ENCODE results near the gene TAF5L. TPM values are rescaled to one million over a fixed set of nuclear protein-coding genes. Genes with fewer than 3 reads are reported as not detected.

Gene TAF5L
- total RNA-seq = 10 to 100 TPM; 25.7 to 27.0 TPM
- long read RNA-seq, donor 1, full-length matches to known transcripts = 1 of 5 reads
- long read RNA-seq, donor 1, partial matches to known transcripts = 0 of 5 reads
- long read RNA-seq, donor 1, other reads (novel, unspliced or antisense) = 4 of 5 reads
- long read RNA-seq, donor 2, partial matches to known transcripts = 0 of 1 reads
- long read RNA-seq, donor 2, other reads (novel, unspliced or antisense) = 0 of 1 reads

GRCh38 chr1:229625915-229626831, at the start of gene TAF5L, which contains the start of gene URB2:
TAF5L (minus strand) TSS chr1:229626122; CDS start chr1:229614482, 11,640 bp downstream.
URB2 (plus strand) TSS chr1:229626247; CDS start chr1:229627634, 1,387 bp downstream.
- peak; percentile 95 for DNase-seq (ENCODE audit: low spot score)
- intact Hi-C loops (cut with DNase I) = loop anchor here in 1 of 2 donors (5.0 kb wide), 1 partner anchor 69 kb away; the partner anchor contains the start of gene ABCB10

- DNase-seq (ENCODE audit: low spot score) = no peak
- intact Hi-C loops (cut with DNase I) = no loop called here
Measured at GRCh38 chr1:229675396-229675795, 49.5 kb upstream of the TAF5L start.

GRCh38 chr1:229674042-229674441, 48.1 kb upstream of the TAF5L start:
- no peak for DNase-seq (ENCODE audit: low spot score)
- intact Hi-C loops (cut with DNase I) = no loop called here

GRCh38 chr1:229672246-229672645, 46.3 kb upstream of the TAF5L start:
- DNase-seq (ENCODE audit: low spot score) = no peak
- intact Hi-C loops (cut with DNase I) = no loop called here

GRCh38 chr1:229671310-229671709, 45.4 kb upstream of the TAF5L start:
- DNase-seq (ENCODE audit: low spot score) = no peak
- intact Hi-C loops (cut with DNase I) = no loop called here

- no peak for DNase-seq (ENCODE audit: low spot score)
- intact Hi-C loops (cut with DNase I) = no loop called here
Measured at GRCh38 chr1:229669333-229669732, 43.4 kb upstream of the TAF5L start.

- DNase-seq (ENCODE audit: low spot score) = no peak
- intact Hi-C loops (cut with DNase I) = no loop called here
Measured at GRCh38 chr1:229666585-229666984, 40.7 kb upstream of the TAF5L start.

- intact Hi-C loops (cut with DNase I) = no loop called here
- no peak for DNase-seq (ENCODE audit: low spot score)
Measured at GRCh38 chr1:229665912-229666558, 40.1 kb upstream of the TAF5L start.

GRCh38 chr1:229664133-229664689, 38.3 kb upstream of the TAF5L start:
- no peak for DNase-seq (ENCODE audit: low spot score)
- intact Hi-C loops (cut with DNase I) = loop anchor here (5.0 kb wide), 2 partner anchors 643 to 648 kb away; no protein-coding TSS in a partner anchor

- intact Hi-C loops (cut with DNase I) = loop anchor here (5.0 kb wide), 2 partner anchors 645 to 650 kb away; no protein-coding TSS in a partner anchor
- no peak for DNase-seq (ENCODE audit: low spot score)
Measured at GRCh38 chr1:229661897-229662296, 36.0 kb upstream of the TAF5L start.

GRCh38 chr1:229661022-229661877, 35.3 kb upstream of the TAF5L start:
- intact Hi-C loops (cut with DNase I) = loop anchor here (5.0 kb wide), 2 partner anchors 646 to 651 kb away; no protein-coding TSS in a partner anchor
- DNase-seq (ENCODE audit: low spot score) = peak; percentile 93

- intact Hi-C loops (cut with DNase I) = no loop called here
- no peak for DNase-seq (ENCODE audit: low spot score)
Measured at GRCh38 chr1:229657993-229658755, 32.3 kb upstream of the TAF5L start.

- intact Hi-C loops (cut with DNase I) = no loop called here
- DNase-seq (ENCODE audit: low spot score) = no peak
Measured at GRCh38 chr1:229655781-229656180, 29.9 kb upstream of the TAF5L start.

- intact Hi-C loops (cut with DNase I) = no loop called here
- no peak for DNase-seq (ENCODE audit: low spot score)
Measured at GRCh38 chr1:229653420-229653819, 27.5 kb upstream of the TAF5L start.

GRCh38 chr1:229651546-229651945, 25.6 kb upstream of the TAF5L start:
- intact Hi-C loops (cut with DNase I) = no loop called here
- no peak for DNase-seq (ENCODE audit: low spot score)

- intact Hi-C loops (cut with DNase I) = no loop called here
Measured at GRCh38 chr1:229650045-229650444, 24.1 kb upstream of the TAF5L start.

GRCh38 chr1:229648406-229648805, 22.5 kb upstream of the TAF5L start:
- intact Hi-C loops (cut with DNase I) = no loop called here
- DNase-seq (ENCODE audit: low spot score) = no peak

More at GRCh38 chr1:229650045-229650444, 24.1 kb upstream of the TAF5L start:
- DNase-seq (ENCODE audit: low spot score) = no peak
